KMS-11 (cell line): ENCODE measurements around the gene CYP26C1.

Experiments used
- H2AFZ ChIP-seq: fragments of 200-600 bp; sonication (generic); 2 replicates; pipeline ENCODE4 v1.6.1; 2016; ENCODE audit warnings: antibody characterized with exemption, mixed run types, low read depth
- H3K27ac ChIP-seq: fragments of 200-600 bp; sonication (generic); 2 replicates; pipeline ENCODE4 v1.6.1; 2016; ENCODE audit warnings: mild to moderate bottlenecking, mixed run types
- H3K27me3 ChIP-seq: fragments of 200-600 bp; sonication (generic); 2 replicates; pipeline ENCODE4 v1.6.1; 2017; ENCODE audit warnings: mild to moderate bottlenecking, low read depth, mixed run types, moderate library complexity; ENCODE audit not compliant: insufficient read depth
- H3K36me3 ChIP-seq: fragments of 200-600 bp; sonication (generic); 2 replicates; pipeline ENCODE4 v1.6.1; 2017; ENCODE audit warnings: mild to moderate bottlenecking, mixed run types; ENCODE audit not compliant: insufficient read depth
- H3K4me1 ChIP-seq: fragments of 200-600 bp; sonication (generic); 2 replicates; pipeline ENCODE4 v1.6.1; 2016; ENCODE audit warnings: mild to moderate bottlenecking, low read depth, mixed run types; ENCODE audit not compliant: poor library complexity, severe bottlenecking
- H3K4me2 ChIP-seq: fragments of 200-600 bp; sonication (generic); 2 replicates; pipeline ENCODE4 v1.7.0; 2016; ENCODE audit warnings: mild to moderate bottlenecking, mixed run types
- H3K4me3 ChIP-seq: fragments of 200-600 bp; sonication (generic); IDR thresholded peaks from 2 replicates; pipeline ENCODE4 v1.6.1; 2017; ENCODE audit warnings: low read depth, low read length, mixed read lengths; ENCODE audit not compliant: insufficient read depth
- H3K79me2 ChIP-seq: fragments of 200-600 bp; sonication (generic); 2 replicates; pipeline ENCODE4 v1.6.1; 2016; ENCODE audit warnings: low read depth, mixed run types; ENCODE audit not compliant: insufficient read depth
- H3K9ac ChIP-seq: fragments of 200-600 bp; sonication (generic); 2 replicates; pipeline ENCODE4 v1.6.1; 2016; ENCODE audit warnings: mild to moderate bottlenecking, mixed run types
- H4K20me1 ChIP-seq: fragments of 200-600 bp; sonication (generic); 2 replicates; pipeline ENCODE4 v1.6.1; 2016; ENCODE audit warnings: mild to moderate bottlenecking, mixed run types; ENCODE audit not compliant: insufficient read depth
- TF ChIP-seq, protein P1 (sequence below): fragments of 200-600 bp; sonication (generic); conservative IDR thresholded peaks from 2 replicates; pipeline ENCODE4 v1.6.1; 2017; ENCODE audit warnings: low read depth, mild to moderate bottlenecking, antibody characterized with exemption, low read length, moderate library complexity, mixed read lengths

The CYP26C1 gene

DNA sequence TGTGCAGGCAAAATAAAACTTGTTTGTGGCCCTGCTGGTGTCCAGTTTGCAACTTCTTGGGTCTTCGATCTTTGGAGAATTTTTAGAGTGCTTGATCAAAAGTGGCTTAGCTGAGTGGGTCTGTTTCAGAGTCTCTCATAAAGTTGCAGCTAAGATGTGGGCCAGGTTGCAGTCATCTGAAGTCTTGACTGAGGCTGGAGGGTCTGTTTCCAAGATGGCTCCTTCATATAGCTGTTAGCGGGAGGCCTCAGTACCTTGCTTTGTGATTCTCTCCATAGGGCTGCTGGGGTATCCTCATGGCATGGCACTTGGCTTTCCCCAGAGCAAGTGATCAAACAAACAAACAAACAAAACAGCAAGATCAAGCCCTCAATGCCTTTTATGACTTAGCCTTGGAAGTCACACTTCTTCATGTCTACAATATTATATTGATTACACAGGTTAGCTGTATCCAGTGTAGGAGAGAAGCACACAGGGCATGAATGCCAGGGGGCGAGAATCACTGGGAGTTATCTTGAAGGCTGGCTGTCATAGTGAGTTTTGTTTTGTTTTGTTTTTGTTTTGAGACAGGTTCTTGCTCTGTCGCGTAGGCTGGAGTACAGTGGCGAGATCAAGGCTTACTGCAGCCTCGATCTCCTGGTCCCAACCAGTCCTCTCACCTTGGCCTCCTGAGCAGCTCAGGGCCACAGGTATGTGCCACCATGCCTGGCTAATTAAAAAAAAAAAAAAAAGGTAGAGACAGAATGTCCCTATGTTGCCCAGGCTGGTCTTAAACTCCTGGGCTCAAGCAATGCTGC is 23.3 kb downstream of the CYP26C1 start:
- Histone ChIP-seq H3K36me3 (no peaks in the 10 kb centered on the region), H4K20me1 (no peaks in the 10 kb centered on the region), H3K4me3 (no peak overlapping the region), H3K27ac (no peak overlapping the region), H3K9ac (no peak overlapping the region), H3K4me1 (peaks cover 46% of the 10 kb centered on the region), H3K4me2 (no peak overlapping the region), H3K79me2 (no peaks in the 10 kb centered on the region), H2AFZ (no peak overlapping the region), H3K27me3 (peaks cover 3% of the 10 kb centered on the region; the same call in 1 of the 2 replicates)
- TF ChIP-seq, protein P1, sequence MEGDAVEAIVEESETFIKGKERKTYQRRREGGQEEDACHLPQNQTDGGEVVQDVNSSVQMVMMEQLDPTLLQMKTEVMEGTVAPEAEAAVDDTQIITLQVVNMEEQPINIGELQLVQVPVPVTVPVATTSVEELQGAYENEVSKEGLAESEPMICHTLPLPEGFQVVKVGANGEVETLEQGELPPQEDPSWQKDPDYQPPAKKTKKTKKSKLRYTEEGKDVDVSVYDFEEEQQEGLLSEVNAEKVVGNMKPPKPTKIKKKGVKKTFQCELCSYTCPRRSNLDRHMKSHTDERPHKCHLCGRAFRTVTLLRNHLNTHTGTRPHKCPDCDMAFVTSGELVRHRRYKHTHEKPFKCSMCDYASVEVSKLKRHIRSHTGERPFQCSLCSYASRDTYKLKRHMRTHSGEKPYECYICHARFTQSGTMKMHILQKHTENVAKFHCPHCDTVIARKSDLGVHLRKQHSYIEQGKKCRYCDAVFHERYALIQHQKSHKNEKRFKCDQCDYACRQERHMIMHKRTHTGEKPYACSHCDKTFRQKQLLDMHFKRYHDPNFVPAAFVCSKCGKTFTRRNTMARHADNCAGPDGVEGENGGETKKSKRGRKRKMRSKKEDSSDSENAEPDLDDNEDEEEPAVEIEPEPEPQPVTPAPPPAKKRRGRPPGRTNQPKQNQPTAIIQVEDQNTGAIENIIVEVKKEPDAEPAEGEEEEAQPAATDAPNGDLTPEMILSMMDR, result no peak

DNA sequence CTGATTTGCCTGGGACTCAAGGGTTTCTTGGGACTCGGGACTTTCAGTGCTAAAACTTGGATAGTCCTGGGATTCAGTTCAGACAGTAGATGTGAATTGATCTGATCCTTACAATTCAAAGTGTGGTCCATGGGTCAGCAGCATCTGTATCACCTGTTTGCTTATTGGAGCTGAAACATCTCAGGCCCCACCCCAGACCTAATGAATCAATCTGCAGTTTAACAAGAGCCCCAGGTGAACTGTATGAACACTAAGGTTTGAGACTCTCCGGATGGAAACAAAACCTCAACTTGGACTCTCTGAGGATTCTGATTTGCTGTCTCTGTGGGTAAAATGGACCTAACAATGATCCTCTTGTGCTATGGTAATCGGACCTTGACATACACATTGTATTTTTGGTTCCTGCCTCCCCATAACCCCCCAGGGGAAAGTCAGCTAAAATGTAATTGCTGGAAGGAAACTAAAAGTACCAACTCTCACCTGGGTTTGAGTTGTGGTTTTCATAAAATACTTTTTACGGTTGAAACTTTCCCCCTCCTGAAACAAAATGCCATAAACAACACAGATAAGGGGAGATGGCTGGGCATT is 24.8 kb downstream of the CYP26C1 start:
- peak overlapping the region; percentile 26; the same call in 1 of the 2 replicates for H3K4me2 ChIP-seq

DNA sequence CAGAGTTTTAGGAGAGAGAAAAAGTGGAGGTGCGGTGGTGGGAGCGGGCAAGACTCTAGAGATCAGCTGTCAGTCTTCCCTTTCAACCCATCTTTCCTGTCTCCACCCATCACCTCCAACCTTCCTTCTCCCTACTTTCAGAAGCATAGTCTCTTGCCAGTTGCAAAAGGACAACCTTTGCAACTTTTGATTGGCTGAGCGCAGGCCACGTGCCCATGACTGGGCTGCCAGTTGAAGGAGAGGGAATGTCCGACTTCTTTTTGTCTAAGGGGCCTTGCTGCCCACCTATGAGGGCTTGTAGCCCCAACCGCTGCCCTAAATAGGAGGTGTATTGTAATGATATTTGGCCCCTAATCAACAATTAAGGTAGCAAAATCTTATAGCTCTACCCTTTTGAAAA is 25.7 kb downstream of the CYP26C1 start:
- no peaks in the 10 kb centered on the region for H3K36me3 ChIP-seq
- H2AFZ ChIP-seq, result no peak overlapping the region
- H3K27me3 ChIP-seq, result peaks cover 3% of the 10 kb centered on the region; the same call in 1 of the 2 replicates
- no peaks in the 10 kb centered on the region for H3K79me2 ChIP-seq
- H3K4me1 ChIP-seq, result peaks cover 29% of the 10 kb centered on the region
- TF ChIP-seq, protein P1, result no peak
- H4K20me1 ChIP-seq, result no peaks in the 10 kb centered on the region
- H3K4me3 ChIP-seq, result no peak overlapping the region
- no peak overlapping the region for H3K27ac ChIP-seq
- H3K4me2 ChIP-seq, result peak overlapping the region; percentile 26; the same call in 1 of the 2 replicates
- no peak overlapping the region for H3K9ac ChIP-seq

More for the DNA sequence above, 24.8 kb downstream of the CYP26C1 start:
- Histone ChIP-seq H3K79me2 (no peaks in the 10 kb centered on the region), H3K27me3 (peaks cover 3% of the 10 kb centered on the region; the same call in 1 of the 2 replicates), H3K36me3 (no peaks in the 10 kb centered on the region), H4K20me1 (no peaks in the 10 kb centered on the region), H3K4me3 (no peak overlapping the region), H2AFZ (no peak overlapping the region), H3K27ac (no peak overlapping the region), H3K4me1 (peaks cover 32% of the 10 kb centered on the region), H3K9ac (no peak overlapping the region)
- TF ChIP-seq, protein P1, result no peak

- H3K27ac ChIP-seq, result no peak overlapping the region
- no peak overlapping the region for H3K4me3 ChIP-seq
- peaks cover 29% of the 10 kb centered on the region for H3K4me1 ChIP-seq
- H3K9ac ChIP-seq, result no peak overlapping the region
- no peaks in the 10 kb centered on the region for H4K20me1 ChIP-seq
- no peaks in the 10 kb centered on the region for H3K36me3 ChIP-seq
- no peak overlapping the region for H2AFZ ChIP-seq
- no peaks in the 10 kb centered on the region for H3K79me2 ChIP-seq
- no peak overlapping the region for H3K4me2 ChIP-seq
- peaks cover 3% of the 10 kb centered on the region; the same call in 1 of the 2 replicates for H3K27me3 ChIP-seq
- TF ChIP-seq, protein P1, result no peak
These were observed 27.2 kb downstream of the CYP26C1 start for GRCh38 chr10:93087846-93088245.
